GM12801 (cell line): ENCODE measurements around the gene GDF10.

ENCODE experiments used
- CTCF ChIP-seq: IDR thresholded peaks from one replicate; pipeline ENCODE4 v1.5.1; 2011; ENCODE audit warnings: control low read depth; ENCODE audit not compliant: insufficient read length; ENCODE audit errors: extremely low read depth

GDF10 gene

GRCh38 chr10:47299611-47300428, at the start of gene GDF10:
Gene GDF10, plus strand, starts transcription at chr10:47300197. Its CDS starts 455 bp downstream, at chr10:47300652.
- TF ChIP-seq CTCF: no peak

DNA sequence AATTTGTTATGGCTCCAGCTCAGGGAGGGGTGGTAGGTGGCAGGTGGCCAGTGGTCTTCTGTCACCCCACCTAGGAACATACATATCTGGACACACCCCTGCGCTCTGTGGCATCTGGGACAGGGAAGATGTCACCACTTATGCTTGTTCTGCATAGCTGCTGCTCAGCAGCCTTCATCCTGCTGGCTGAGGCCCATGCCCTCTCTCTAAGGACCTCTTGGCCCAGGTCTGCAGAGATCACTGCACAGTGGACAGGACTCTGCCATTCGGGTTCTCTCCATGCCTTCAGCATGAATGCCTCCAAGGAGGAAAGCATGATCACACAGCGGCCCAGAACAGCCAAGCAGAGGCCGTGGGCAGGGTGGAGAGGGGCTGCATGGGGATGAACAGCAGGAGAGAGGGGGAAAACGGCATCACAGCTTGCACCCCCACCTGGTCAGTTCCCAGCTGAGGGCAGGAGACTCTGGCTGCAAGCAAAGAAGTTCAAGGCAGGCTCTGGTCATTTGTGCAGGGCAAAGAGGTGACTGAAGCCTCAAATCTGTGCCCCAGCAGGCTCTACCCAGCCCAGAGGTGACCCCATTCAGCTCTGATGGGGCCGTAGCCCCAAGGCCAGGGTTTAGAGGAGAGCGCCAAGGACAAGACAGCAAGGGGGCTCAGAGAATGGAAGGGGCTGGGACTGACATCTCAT, 47.8 kb upstream of the GDF10 start:
- no peak for TF ChIP-seq CTCF

DNA sequence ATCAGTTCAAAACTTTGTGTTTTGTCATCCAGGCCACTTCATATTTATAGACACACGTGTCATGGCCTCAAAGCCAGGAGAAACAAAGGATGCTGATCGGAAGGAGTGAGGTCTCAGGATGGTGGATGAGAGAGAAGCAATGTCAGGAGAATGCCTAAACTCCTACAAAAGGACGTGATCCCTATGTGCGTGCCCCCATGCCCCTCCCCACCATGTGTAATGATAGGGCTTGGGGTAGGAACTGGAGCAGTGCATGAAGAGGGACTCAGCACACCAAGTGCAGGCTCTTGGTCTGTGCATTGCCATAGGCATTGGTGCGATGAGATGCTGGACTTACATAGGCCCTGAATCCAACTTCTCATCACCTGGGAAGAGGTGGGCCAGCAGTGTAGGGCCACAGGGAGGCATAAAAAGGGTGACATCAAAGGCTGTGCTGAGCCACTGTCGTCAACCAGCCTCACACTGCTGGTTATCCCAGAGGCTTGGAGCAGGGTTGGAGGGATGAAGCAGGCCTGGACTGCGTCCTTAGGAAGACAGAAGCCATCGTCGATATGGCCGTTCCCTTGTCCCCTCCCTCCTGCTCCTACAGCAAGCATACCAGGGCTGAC, 46.9 kb upstream of the GDF10 start:
- TF ChIP-seq CTCF: no peak

DNA sequence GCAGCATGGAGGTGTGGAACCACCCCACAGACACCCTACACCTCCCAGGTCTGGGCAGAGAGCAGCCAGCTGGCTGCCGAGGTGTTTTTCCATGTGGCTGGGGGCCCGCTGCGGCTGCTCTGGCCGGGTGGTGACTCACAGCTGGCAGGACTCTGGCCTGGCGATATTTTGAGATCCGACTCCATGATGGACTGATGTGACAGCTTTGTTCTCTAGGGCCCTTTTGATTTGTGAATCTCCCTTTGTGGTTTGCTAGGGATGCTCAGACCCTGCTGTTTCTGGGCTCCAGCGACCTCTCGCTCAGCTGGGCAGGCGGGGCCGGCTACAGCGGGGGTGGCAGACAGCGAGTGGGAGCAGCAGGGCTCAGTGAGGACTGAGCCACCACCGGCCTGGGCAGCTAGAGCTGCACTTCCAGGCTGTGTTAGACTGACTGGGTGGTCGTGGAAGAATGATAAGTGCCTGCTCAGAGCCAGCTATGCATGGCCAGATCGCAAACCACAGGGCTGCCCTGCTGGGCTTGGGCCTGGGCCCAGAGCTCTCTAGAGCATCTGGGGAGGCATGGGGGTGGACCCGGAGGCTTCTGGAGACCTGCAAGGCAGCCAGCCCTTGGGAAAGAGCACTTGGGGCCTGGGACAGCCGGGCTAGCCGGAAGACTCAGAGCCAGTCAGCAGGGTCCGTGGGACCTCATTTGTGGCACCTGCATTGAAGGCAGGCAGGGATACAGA, 46.2 kb upstream of the GDF10 start:
- TF ChIP-seq CTCF: no peak

DNA sequence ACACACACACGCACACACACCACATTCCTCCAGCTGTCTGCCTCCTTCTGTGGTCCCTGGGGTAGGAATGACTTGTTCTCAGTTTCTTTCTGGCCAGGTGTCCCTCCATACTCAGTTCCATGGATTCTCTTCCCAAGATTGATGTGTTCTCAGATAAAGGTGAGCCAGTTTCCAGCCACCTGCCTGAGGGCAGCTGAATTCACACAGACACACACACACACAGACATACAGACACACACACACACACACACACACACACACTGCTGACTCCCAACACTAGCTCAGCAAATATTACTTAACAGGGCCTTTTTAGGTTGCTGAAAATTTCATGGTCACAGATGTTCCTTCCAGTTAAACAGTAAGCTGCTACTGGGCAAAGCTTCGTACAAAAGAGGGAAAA, 45.4 kb upstream of the GDF10 start:
- no peak for TF ChIP-seq CTCF

DNA sequence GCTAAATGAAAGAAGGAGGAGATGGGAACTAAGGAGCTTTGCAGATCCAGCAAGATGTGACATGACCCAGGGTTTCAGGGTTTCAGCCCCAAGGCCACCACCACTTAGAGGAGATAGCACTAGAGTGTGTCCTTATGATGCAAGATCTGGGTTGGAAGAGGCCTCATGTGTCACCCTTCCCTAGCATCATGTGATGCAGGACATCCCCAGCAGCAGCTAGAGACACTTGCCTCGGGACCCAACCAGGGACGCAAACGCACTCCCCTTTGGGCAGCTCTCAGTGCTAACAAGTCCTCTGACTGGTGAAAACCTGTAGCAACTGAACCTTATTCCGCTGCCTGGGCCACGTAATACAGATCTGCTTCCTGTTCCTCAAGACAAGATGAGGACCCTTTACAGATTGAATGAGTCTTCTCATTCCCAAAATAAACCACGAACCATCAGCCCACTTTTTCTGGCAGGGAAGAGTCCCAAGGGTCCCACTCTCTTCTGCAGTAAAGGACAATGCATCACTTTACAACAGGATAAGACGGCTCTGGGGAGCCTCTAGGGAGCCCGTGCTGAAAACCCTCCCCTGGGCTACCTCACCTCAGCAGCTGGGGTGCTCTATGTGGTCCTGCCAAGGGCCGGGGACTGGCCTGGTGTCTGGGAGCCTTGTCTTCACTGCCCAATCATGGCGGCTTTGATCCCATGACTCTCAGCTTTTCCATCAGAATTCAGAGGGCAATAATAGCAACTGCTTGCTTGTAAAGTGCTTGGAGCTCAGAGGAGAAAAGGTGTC, 44.8 kb upstream of the GDF10 start:
- no peak for TF ChIP-seq CTCF

GRCh38 chr10:47255866-47256265, 44.1 kb upstream of the GDF10 start:
- TF ChIP-seq CTCF: no peak
